Parathyroid adenoma (tissue), 2 donors: Measurements from ENCODE around the gene NAPA.

Source experiments
- H2AFZ ChIP-seq: fragments of 300-600 bp; sonication (generic); one replicate; pipeline ENCODE4 v1.7.0; 2017; ENCODE audit warnings: antibody characterized with exemption, mild to moderate bottlenecking
- H3K27ac ChIP-seq: fragments of 300-600 bp; sonication (generic); one replicate; pipeline ENCODE4 v1.7.0; 2017
- H3K27me3 ChIP-seq: fragments of 300-600 bp; sonication (generic); one replicate; pipeline ENCODE4 v1.7.0; 2017; ENCODE audit warnings: low read length; ENCODE audit not compliant: control insufficient read depth, insufficient read depth
- H3K36me3 ChIP-seq: fragments of 300-600 bp; sonication (generic); one replicate; pipeline ENCODE4 v1.7.0; 2017; ENCODE audit warnings: low read length; ENCODE audit not compliant: control insufficient read depth, insufficient read depth
- H3K4me1 ChIP-seq: fragments of 300-600 bp; sonication (generic); one replicate; pipeline ENCODE4 v1.7.0; 2017; ENCODE audit warnings: control low read depth
- H3K4me2 ChIP-seq: fragments of 300-600 bp; sonication (generic); one replicate; pipeline ENCODE4 v1.7.0; 2017; ENCODE audit warnings: low read length
- H3K4me3 ChIP-seq: fragments of 300-600 bp; sonication (generic); one replicate; pipeline ENCODE4 v1.7.0; 2017; ENCODE audit warnings: low read depth, low read length
- H3K79me2 ChIP-seq: fragments of 300-600 bp; sonication (generic); one replicate; pipeline ENCODE4 v1.7.0; 2017; ENCODE audit warnings: control low read depth
- H3K9ac ChIP-seq: fragments of 300-600 bp; sonication (generic); one replicate; pipeline ENCODE4 v1.7.0; 2017; ENCODE audit warnings: mild to moderate bottlenecking
- H3K9me3 ChIP-seq: fragments of 300-600 bp; sonication (generic); one replicate; pipeline ENCODE4 v1.7.0; 2017; ENCODE audit warnings: low read length; ENCODE audit not compliant: control insufficient read depth
- TF ChIP-seq, protein P1 (sequence below): fragments of 300-600 bp; sonication (generic); IDR thresholded peaks from one replicate; pipeline ENCODE4 v1.7.0; 2017; ENCODE audit warnings: antibody characterized with exemption, mild to moderate bottlenecking
- donor health status: primary hyperparathyroidism.

Gene NAPA

DNA sequence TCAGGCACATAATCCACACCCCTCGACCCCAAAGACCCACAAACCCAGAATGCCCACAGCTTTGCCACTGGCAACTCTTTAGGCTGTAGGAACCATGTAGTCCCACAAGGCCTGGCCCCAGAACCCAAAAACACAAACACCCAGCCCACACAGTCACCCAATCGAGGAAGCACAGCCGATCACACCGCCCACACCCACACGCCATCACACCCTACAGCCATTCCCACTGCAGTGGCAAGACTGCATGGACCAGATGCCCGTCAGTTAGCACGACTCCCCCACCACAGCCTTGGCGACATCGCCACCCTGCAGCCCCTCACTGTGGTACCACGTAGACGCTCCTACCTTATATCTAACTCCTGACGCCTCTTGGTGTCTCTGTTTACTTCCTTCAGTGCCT is 71.5 kb downstream of the NAPA start:
- no peak overlapping the region for H3K4me3 ChIP-seq
- no peak overlapping the region for H3K4me2 ChIP-seq
- peaks cover 9% of the 10 kb centered on the region for H3K4me1 ChIP-seq
- H3K79me2 ChIP-seq = no peaks in the 10 kb centered on the region
- peaks cover 6% of the 10 kb centered on the region for H3K27me3 ChIP-seq
- H3K36me3 ChIP-seq = no peaks in the 10 kb centered on the region
- no peak overlapping the region for H2AFZ ChIP-seq
- no peak overlapping the region for H3K27ac ChIP-seq
- no peaks in the 10 kb centered on the region for H3K9me3 ChIP-seq
- TF ChIP-seq, protein P1, sequence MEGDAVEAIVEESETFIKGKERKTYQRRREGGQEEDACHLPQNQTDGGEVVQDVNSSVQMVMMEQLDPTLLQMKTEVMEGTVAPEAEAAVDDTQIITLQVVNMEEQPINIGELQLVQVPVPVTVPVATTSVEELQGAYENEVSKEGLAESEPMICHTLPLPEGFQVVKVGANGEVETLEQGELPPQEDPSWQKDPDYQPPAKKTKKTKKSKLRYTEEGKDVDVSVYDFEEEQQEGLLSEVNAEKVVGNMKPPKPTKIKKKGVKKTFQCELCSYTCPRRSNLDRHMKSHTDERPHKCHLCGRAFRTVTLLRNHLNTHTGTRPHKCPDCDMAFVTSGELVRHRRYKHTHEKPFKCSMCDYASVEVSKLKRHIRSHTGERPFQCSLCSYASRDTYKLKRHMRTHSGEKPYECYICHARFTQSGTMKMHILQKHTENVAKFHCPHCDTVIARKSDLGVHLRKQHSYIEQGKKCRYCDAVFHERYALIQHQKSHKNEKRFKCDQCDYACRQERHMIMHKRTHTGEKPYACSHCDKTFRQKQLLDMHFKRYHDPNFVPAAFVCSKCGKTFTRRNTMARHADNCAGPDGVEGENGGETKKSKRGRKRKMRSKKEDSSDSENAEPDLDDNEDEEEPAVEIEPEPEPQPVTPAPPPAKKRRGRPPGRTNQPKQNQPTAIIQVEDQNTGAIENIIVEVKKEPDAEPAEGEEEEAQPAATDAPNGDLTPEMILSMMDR = no peak
- no peak overlapping the region for H3K9ac ChIP-seq

DNA sequence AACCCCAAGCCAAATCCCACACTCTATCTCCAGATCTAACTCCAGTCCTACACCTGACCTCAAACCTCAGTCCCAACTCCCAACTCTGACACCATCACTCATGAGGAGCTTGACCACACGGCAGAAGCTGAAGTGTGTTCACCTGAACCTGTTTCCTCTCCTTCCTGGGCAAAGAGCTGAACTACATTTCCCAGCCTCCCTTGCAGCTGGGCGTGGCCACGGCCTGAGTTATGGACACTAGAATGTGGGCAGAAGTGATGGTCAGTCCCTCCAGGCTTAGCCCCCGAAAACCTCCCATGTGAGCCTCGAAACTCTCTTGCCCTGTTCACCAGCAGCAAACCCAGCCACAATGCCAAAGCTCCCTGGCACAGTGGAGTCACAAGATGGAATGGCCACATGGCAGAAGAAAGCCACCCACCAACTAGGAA is 76.1 kb downstream of the NAPA start:
- Histone ChIP-seq H3K4me3 (no peak overlapping the region), H3K4me2 (no peak overlapping the region), H3K27ac (no peak overlapping the region), H2AFZ (no peak overlapping the region), H3K9me3 (no peaks in the 10 kb centered on the region), H3K4me1 (no peaks in the 10 kb centered on the region), H3K9ac (no peak overlapping the region), H3K79me2 (no peaks in the 10 kb centered on the region), H3K27me3 (no peaks in the 10 kb centered on the region), H3K36me3 (no peaks in the 10 kb centered on the region)
- TF ChIP-seq, protein P1 = no peak
